GM12801 (cell line): ENCODE measurements around the gene QARS1.

Experiments
- TF ChIP-seq, protein P1 (sequence below): IDR thresholded peaks from one replicate; pipeline ENCODE4 v1.5.1; 2011; ENCODE audit warnings: control low read depth; ENCODE audit not compliant: insufficient read length; ENCODE audit errors: extremely low read depth

QARS1 gene

GRCh38 chr3:49123687-49124086 lies 19.1 kb upstream of the QARS1 start:
- TF ChIP-seq, protein P1, sequence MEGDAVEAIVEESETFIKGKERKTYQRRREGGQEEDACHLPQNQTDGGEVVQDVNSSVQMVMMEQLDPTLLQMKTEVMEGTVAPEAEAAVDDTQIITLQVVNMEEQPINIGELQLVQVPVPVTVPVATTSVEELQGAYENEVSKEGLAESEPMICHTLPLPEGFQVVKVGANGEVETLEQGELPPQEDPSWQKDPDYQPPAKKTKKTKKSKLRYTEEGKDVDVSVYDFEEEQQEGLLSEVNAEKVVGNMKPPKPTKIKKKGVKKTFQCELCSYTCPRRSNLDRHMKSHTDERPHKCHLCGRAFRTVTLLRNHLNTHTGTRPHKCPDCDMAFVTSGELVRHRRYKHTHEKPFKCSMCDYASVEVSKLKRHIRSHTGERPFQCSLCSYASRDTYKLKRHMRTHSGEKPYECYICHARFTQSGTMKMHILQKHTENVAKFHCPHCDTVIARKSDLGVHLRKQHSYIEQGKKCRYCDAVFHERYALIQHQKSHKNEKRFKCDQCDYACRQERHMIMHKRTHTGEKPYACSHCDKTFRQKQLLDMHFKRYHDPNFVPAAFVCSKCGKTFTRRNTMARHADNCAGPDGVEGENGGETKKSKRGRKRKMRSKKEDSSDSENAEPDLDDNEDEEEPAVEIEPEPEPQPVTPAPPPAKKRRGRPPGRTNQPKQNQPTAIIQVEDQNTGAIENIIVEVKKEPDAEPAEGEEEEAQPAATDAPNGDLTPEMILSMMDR, result no peak

DNA sequence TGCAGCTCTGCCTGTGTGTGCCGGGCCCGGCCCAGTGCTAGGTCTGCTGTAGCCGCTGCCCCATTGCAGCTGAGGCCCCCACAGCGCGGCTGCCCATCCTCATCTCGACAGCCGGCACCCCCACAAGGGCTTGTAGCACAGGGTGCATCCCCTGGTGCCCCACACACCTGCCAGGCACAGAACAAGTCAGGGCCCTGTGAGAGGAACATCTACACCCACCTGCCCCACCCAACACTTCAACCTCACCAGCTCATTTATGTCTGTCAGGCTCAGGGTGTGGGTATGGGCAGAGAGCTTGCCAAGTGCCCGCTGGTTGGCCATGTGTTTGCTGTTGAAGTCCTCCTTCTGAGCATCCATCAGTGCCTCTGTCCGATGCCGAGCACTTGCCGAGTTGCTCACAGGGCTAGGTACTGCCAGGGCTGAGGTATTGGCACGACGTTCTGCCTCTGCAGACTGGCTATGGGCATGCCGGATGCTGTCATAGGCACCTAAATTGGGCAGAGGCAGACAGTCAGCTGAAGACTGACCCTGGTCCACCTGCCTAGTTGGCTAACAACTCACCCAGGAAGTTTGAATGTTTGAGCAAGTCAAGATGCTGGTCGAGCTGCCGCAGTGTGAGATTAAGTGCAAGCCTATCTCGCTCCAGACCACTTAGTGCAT lies 18.5 kb upstream of the QARS1 start:
- TF ChIP-seq, protein P1, result no peak

GRCh38 chr3:49122451-49122850 lies 17.9 kb upstream of the QARS1 start:
- TF ChIP-seq, protein P1, result no peak

GRCh38 chr3:49122022-49122421 lies 17.5 kb upstream of the QARS1 start:
- TF ChIP-seq, protein P1, result no peak

GRCh38 chr3:49121132-49121736 lies 16.7 kb upstream of the QARS1 start:
- TF ChIP-seq, protein P1, result no peak

GRCh38 chr3:49120438-49121131 lies 16.0 kb upstream of the QARS1 start, which contains the start of gene USP19:
Gene USP19 (minus strand): TSS chr3:49120823. CDS start chr3:49119145, 1,678 bp downstream.
- TF ChIP-seq, protein P1, result no peak

DNA sequence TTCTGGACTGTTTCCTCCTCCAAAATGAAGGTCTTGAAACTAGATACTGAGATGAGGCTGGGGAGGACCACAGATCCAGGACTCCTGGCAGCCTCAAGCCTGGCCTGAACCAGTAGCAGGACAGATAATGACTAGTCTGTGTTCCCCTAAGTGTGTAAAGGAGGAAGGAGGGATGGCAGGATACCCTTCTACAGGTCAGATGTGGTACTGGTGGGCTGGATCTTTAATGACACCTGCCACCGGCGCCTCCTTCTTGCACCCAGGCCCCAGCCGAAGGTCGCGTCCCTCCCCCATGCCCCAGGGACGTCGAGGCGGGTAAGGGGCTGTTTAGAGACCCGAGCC lies 15.5 kb upstream of the QARS1 start:
- TF ChIP-seq, protein P1, result no peak
